Vagina (tissue), 2 donors: ENCODE results near the gene BACH1.

Experiments
- CTCF ChIP-seq, 3 experiments: fragments of 450-650 bp in 2 of 3; fragments of 200-600 bp in 1 of 3; sonication (generic) in 1 of 3; IDR thresholded peaks; one replicate each; pipeline ENCODE4 v1.5.1; 2017 to 2019; ENCODE audit warnings: antibody characterized with exemption in 3 of 3, mild to moderate bottlenecking in 2 of 3, moderate library complexity in 2 of 3
- POLR2A ChIP-seq, 2 donors: fragments of 450-650 bp; IDR thresholded peaks; one replicate each; pipeline ENCODE4 v1.6.1; 2017; ENCODE audit warnings: antibody characterized with exemption in 2 of 2, mild to moderate bottlenecking in 2 of 2, moderate library complexity in 2 of 2

- TF ChIP-seq CTCF (IDR thresholded peaks at IDR 0.05) (no peak), POLR2A (IDR thresholded peaks at IDR 0.05) (no peak)
These were observed 15.1 kb downstream of the BACH1 start for GRCh38 chr21:29313662-29314408.
